Naive thymus-derived CD8-positive, alpha-beta T cell (primary cell): ENCODE results near the gene GNB2. TPM values are rescaled to one million over a fixed set of nuclear protein-coding genes. Genes with fewer than 3 reads are reported as not detected.
A peak's percentile ranks its signal among the peaks of the same experiment; 100 is the strongest.

ENCODE experiments used
- ATAC-seq, 2 donors: fragments of 150-1000 bp; cut with Tn5 transposase in 1 of 2; sonication (Bioruptor Pico), chemical (Tn5 transposase) in 1 of 2; 1 replicate in 1 of 2; 2 replicates in 1 of 2; pipeline ENCODE4 v1.10.0; 2021; ENCODE audit warnings: mild to moderate bottlenecking in 2 of 2, moderate library complexity in 2 of 2
- POLR2A ChIA-PET: fragments of 350-600 bp; sonication (Branson Sonifier 250); formaldehyde crosslinking; loops from one replicate; lab custom pipeline; 2021; ENCODE audit warnings: antibody characterized with exemption; lab: Charles Lee
- DNase-seq, 10 donors: peaks; one replicate each; pipeline versions ENCODE4 v3.0.0 to v3.0.0-alpha.2; 2020 to 2022
- H3K27ac Mint-ChIP-seq, 10 donors: one replicate each; pipeline ENCODE4 v1.8.0; 2020 to 2022; ENCODE audit warnings: mild to moderate bottlenecking in 10 of 10, mixed read lengths in 10 of 10, moderate library complexity in 4 of 10, inconsistent platforms in 1 of 10
- H3K27me3 Mint-ChIP-seq, 5 donors: one replicate each; pipeline ENCODE4 v1.8.0; 2021 to 2022; ENCODE audit warnings: mixed read lengths in 5 of 5
- H3K36me3 Mint-ChIP-seq, 3 donors: one replicate each; pipeline ENCODE4 v1.8.0; 2020 to 2022; ENCODE audit warnings: mixed read lengths in 3 of 3, mild to moderate bottlenecking in 2 of 3, inconsistent platforms in 1 of 3
- H3K4me1 Mint-ChIP-seq, 4 donors: one replicate each; pipeline ENCODE4 v1.8.0; 2021 to 2022; ENCODE audit warnings: mixed read lengths in 4 of 4
- H3K4me3 Mint-ChIP-seq, 10 donors: one replicate each; pipeline ENCODE4 v1.8.0; 2020 to 2022; ENCODE audit warnings: mild to moderate bottlenecking in 10 of 10, mixed read lengths in 10 of 10, moderate library complexity in 6 of 10, inconsistent platforms in 1 of 10
- H3K9me3 Mint-ChIP-seq, 9 donors: one replicate each; pipeline ENCODE4 v1.8.0; 2020 to 2022; ENCODE audit warnings: mixed read lengths in 9 of 9, mild to moderate bottlenecking in 3 of 9, inconsistent platforms in 1 of 9, moderate library complexity in 1 of 9
- polyA plus RNA-seq, 3 donors: library from polyadenylated mRNA; unstranded; fragments of 300-500 nt; fragmentation: Illumina TruSeq; gene quantifications; one replicate each; pipeline ENCODE4 v1.2.3, GENCODE V29; 2021
- total RNA-seq, 8 experiments: library from RNA in 2 of 8; stranded (reverse) in 2 of 8; gene quantifications; one replicate each; pipeline ENCODE4 v1.2.3 and lab custom pipeline; 2021 to 2026

GNB2 gene
- total and polyA plus RNA-seq, 5 experiments from 2014 or later, result 34.8 to 118 (median 42.4) TPM

DNA sequence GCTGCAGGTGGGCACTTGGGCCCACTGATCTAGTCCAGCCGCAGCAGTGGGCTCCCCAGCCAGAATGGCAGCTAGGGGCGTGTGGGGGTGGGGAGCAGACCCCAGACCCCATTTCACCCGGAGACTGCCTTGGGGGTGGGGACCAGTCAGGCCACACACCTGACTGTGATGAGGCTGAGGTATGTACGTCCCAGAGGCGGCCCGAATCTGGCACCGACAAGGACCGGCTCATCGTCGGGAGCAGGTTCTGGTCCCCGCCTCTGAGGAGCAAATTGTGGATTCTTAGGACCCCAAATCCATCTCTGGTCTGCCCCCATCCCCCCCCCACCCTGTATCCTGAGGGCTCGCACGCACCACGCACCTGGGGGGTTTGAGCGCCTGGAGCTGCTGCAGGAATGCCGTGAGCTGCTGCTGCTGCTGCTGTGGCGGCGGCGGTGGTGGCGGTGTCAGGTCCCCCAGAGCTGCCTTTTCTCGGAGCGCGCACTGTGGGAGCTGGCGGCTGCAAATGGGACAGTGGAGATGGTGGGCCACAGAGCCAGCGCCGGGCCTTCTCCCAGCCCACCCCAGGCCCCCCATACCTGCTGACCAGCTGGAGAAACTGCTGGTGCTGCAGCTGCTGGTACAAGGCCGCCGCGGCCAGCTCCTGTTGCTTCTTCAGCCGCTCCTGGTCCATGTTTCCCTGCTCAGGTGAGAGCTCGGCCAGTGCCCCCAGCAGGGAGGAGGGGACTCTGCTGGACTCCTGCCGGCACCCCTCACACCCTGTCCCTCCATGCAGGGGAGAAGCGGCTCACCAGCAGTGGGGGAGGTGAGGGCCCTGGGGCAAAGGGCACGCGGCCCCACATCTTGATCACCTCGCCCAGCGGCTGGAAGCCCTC is 10.4 kb downstream of the GNB2 start:
- DNase-seq (no peak), ATAC-seq (no peak)
- no peaks in the 10 kb centered on the region for H3K27me3 Mint-ChIP-seq
- no peaks in the 10 kb centered on the region for H3K9me3 Mint-ChIP-seq
- no peak overlapping the region for H3K4me3 Mint-ChIP-seq
- peaks cover 0 to 50% (median 2%) of the 10 kb centered on the region in 3 donors for H3K36me3 Mint-ChIP-seq
- H3K4me1 Mint-ChIP-seq, result peaks cover 14 to 42% (median 34%) of the 10 kb centered on the region in 4 donors
- H3K27ac Mint-ChIP-seq, result peak overlapping the region in 1 of 10 donors; percentile 68
- POLR2A ChIA-PET, result interaction anchor here (0.6 to 11.9 kb wide), 4 partner anchors 7 to 113 kb away, joined by 3 to 170 read pairs (median 4); partner anchors contain the start of gene GIGYF1

DNA sequence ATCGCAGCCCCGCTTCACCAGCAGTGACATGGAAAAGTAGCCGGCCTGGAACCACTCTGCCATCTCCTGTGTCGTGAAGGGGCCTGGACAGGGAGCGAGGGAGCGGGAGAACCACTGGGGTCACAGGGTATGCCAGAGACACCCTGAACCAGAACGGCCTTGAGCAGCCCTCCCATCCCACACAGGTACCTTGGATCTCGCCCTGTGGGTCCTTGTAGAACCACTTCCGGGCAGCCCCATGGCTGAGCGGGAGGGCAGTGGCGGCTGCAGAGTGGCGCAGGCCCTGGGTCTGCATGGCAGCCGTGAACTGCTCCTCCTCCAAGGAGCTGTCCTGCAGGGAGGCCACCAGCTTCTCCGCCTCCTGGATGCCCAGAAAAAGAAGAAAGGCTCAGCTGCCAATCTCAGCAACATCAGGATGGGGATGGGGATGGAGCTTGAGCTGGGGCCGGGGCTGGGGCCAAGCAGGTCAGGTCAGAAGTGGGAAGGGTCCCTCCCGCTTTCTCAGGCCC is 11.0 kb downstream of the GNB2 start:
- peaks cover 0 to 48% (median 2%) of the 10 kb centered on the region in 3 donors for H3K36me3 Mint-ChIP-seq
- POLR2A ChIA-PET, result interaction anchor here (11.9 to 12.7 kb wide), 2 partner anchors 5 to 6 kb away, joined by 170 read pairs; partner anchors contain the start of gene GIGYF1
- no peak overlapping the region for H3K4me3 Mint-ChIP-seq
- no peak overlapping the region for H3K27ac Mint-ChIP-seq
- peaks cover 18 to 43% (median 35%) of the 10 kb centered on the region in 4 donors for H3K4me1 Mint-ChIP-seq
- H3K27me3 Mint-ChIP-seq, result no peaks in the 10 kb centered on the region
- no peak for DNase-seq
- H3K9me3 Mint-ChIP-seq, result no peaks in the 10 kb centered on the region
- ATAC-seq, result no peak

DNA sequence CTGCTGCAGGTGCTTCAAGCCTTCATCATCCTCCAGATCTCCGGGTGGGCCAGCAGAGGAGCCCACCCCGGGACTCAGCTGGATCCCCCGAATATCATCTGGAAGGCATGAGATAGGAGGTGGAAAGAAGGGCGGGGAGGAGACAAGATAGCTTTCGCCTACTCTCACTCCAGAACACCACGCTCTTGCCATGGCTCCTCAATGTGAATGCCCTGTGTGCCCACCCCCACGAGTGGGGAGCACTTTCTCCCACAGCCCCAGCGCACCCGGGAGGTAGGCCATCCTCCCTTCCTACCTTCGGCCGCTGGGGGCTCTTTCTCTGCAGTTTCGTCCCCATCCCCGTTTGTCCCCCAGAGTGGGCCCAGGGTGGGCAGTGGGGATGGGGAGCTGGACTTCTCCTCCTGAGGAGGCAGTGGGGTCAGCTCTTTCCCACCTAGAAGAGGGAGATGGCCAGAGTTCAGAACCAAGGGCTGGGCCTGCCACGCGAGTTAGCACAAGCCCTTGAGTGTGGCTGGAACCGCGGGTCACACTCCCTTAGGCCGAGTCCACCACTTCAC is 11.6 kb downstream of the GNB2 start:
- H3K9me3 Mint-ChIP-seq, result no peaks in the 10 kb centered on the region
- H3K4me3 Mint-ChIP-seq, result no peak overlapping the region
- no peak overlapping the region for H3K27ac Mint-ChIP-seq
- H3K36me3 Mint-ChIP-seq, result peaks cover 0 to 44% (median 2%) of the 10 kb centered on the region in 3 donors
- no peak for DNase-seq
- POLR2A ChIA-PET, result interaction anchor here (11.9 to 12.7 kb wide), 2 partner anchors 5 to 6 kb away, joined by 170 read pairs; partner anchors contain the start of gene GIGYF1
- no peaks in the 10 kb centered on the region for H3K27me3 Mint-ChIP-seq
- H3K4me1 Mint-ChIP-seq, result peaks cover 17 to 41% (median 35%) of the 10 kb centered on the region in 4 donors
- ATAC-seq, result no peak

DNA sequence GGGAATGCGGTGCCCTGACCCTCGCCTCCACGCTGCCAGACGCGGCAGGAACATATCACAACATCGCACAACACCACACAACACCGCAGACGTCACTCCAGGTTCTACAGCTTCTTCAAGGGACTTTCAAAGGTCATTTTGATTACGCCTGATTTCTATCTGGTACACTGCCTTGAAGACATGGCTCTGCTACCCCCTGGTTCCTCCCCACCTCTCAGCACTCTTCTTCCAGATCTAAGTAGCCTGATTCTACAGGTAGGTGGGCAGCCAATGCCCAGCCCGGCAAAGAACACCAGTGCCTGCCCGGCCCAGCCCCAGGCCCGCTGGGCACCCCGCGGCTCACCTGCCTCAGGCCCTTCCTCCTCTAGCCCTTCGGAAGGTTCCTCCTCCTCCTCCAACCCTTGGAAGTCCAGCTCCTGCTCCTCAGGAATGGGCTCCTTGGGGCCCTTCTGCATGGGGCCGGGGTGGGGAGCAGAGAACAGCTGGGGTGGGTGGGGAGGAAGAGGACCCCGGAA is 12.1 kb downstream of the GNB2 start:
- H3K9me3 Mint-ChIP-seq, result no peaks in the 10 kb centered on the region
- ATAC-seq (no peak), DNase-seq (no peak)
- peaks cover 0 to 41% (median 2%) of the 10 kb centered on the region in 3 donors for H3K36me3 Mint-ChIP-seq
- peaks cover 13 to 35% (median 31%) of the 10 kb centered on the region in 4 donors for H3K4me1 Mint-ChIP-seq
- H3K27me3 Mint-ChIP-seq, result no peaks in the 10 kb centered on the region
- H3K27ac Mint-ChIP-seq, result peak overlapping the region in 1 of 10 donors; percentile 69
- POLR2A ChIA-PET, result interaction anchor here (1.0 to 12.7 kb wide), 3 partner anchors 5 to 20 kb away, joined by 4 to 170 read pairs (median 170); partner anchors contain the start of genes GIGYF1 and POP7
- H3K4me3 Mint-ChIP-seq, result no peak overlapping the region

DNA sequence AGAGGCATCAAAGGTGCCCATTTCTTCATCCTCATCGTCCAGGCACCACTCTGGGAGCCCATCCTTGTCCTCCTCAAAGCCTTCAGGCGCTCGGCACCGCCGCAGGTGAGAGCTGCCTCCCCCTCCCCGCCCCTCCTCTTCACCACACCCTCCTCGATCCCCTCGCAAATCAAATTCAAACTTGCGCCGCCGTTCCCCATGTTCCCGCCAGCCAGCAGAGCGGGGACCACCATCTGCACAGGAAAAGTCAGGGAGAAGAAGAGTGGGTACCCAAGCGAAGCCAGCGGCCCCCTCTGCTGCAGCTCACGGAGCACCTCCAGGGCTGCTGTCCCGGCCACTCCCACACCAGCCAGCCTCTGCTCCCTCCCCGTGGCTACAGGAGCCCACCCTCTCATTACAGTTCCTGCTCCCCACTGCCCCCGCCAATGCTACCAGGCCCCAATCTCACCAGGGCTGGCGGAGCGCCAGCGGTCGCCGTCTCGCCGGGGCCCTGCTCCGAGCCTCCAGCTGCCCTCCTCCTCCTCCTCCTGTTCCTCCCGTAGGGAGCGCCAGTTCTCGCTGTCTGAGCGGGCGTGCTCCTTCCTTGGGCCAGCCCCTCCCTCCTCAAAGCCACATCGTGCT is 12.8 kb downstream of the GNB2 start:
- Mint-ChIP-seq H3K36me3 (peaks cover 0 to 41% (median 2%) of the 10 kb centered on the region in 3 donors), H3K27ac (peak overlapping the region in 3 of 10 donors; percentile 15 to 69 (median 29)), H3K4me3 (no peak overlapping the region), H3K9me3 (no peaks in the 10 kb centered on the region), H3K27me3 (no peaks in the 10 kb centered on the region), H3K4me1 (peaks cover 13 to 34% (median 26%) of the 10 kb centered on the region in 4 donors)
- no peak for ATAC-seq
- POLR2A ChIA-PET, result interaction anchor here (1.0 to 12.7 kb wide), 2 partner anchors 7 to 19 kb away, joined by 4 to 170 read pairs; partner anchors contain the start of gene POP7
- DNase-seq, result no peak

DNA sequence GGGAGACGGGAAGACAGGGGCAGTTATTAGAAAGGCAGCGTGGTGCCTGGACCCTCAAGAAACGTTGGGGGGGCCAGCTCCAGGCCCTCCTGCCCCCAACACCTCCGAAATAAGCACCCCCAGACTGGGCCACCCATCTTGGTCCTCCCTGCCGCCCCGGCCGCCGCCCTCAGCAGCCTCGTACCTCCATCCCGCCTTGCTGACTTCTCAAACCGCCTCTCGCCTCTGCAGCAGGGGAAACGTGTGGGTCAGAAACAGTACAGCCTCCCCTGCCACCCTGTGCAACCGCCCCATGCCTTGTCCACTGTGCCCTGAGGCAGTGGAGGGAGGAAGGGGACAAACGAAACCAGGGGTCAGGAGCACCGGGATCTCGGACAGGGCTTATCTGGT is 13.3 kb downstream of the GNB2 start:
- ATAC-seq (no peak), DNase-seq (no peak)
- Mint-ChIP-seq H3K27ac (peak overlapping the region in 1 of 10 donors; percentile 87), H3K4me3 (no peak overlapping the region), H3K9me3 (no peaks in the 10 kb centered on the region), H3K36me3 (peaks cover 0 to 43% (median 2%) of the 10 kb centered on the region in 3 donors), H3K27me3 (no peaks in the 10 kb centered on the region), H3K4me1 (peaks cover 12 to 35% (median 25%) of the 10 kb centered on the region in 4 donors)
- POLR2A ChIA-PET, result interaction anchor here (1.0 to 12.7 kb wide), 2 partner anchors 7 to 19 kb away, joined by 4 to 170 read pairs; partner anchors contain the start of gene POP7

DNA sequence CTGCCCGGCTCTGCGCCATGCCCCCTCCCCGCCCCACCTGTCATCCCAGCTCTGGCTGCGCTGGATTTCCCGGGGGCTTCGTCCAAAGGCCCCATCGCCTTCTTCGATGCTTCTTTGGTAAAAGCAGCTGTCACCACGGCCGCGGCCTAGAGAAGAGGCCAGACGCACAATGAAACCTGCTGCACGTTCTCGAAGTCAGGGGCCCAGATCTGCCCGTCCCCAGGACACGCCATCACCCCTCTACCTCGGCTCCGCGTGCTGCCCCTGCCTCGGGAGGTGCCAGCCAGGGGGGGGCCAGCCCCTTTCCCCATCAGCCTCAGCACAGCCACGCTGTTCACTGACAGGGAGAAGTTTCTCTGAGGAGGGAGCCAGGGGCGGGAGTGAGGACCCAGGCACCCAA is 13.7 kb downstream of the GNB2 start:
- Mint-ChIP-seq H3K9me3 (no peaks in the 10 kb centered on the region), H3K27ac (peak overlapping the region in 1 of 10 donors; percentile 53), H3K36me3 (peaks cover 0 to 41% (median 2%) of the 10 kb centered on the region in 3 donors), H3K27me3 (no peaks in the 10 kb centered on the region), H3K4me3 (no peak overlapping the region), H3K4me1 (peaks cover 13 to 39% (median 29%) of the 10 kb centered on the region in 4 donors)
- DNase-seq (no peak), ATAC-seq (no peak)
- POLR2A ChIA-PET, result interaction anchor here (12.7 kb wide), 1 partner anchor 7 kb away, joined by 170 read pairs; no protein-coding TSS in a partner anchor

DNA sequence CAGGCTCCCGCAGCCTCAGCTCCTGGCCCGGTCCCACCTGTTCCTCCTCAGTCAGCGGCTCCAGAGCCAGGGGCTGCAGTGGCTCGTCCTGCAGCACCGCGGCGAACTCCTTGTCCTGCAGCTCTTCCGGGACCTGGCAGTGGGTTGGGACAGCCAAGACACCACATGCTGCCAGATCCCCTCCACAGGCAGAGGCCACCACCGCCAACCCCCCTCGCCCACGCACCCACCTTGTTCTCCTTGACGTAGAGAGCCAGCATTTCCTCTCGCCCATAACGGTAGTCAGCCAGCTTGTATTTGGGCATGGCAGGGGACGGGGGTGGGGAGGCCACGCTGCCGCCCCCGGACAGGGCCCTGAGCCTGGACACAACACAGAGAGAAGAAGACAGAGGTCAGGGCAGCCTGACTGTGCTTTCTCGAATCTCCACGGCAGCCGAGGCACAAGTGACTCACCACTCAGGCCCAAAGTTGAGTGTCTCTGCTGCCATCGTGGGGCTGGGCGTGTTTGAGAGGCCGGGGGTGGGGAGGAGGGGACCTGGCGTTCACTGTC is 14.3 kb downstream of the GNB2 start:
- POLR2A ChIA-PET, result interaction anchor here (0.6 to 12.7 kb wide), 2 partner anchors 8 to 204 kb away, joined by 3 to 170 read pairs; no protein-coding TSS in a partner anchor
- H3K9me3 Mint-ChIP-seq, result no peaks in the 10 kb centered on the region
- peaks cover 0 to 38% (median 2%) of the 10 kb centered on the region in 3 donors for H3K36me3 Mint-ChIP-seq
- H3K27ac Mint-ChIP-seq, result peak overlapping the region in 6 of 10 donors; percentile 33 to 70 (median 50)
- ATAC-seq (no peak), DNase-seq (no peak)
- peaks cover 18 to 45% (median 34%) of the 10 kb centered on the region in 4 donors for H3K4me1 Mint-ChIP-seq
- H3K4me3 Mint-ChIP-seq, result peak overlapping the region in 2 of 10 donors; percentile 18 to 45
- no peaks in the 10 kb centered on the region for H3K27me3 Mint-ChIP-seq

DNA sequence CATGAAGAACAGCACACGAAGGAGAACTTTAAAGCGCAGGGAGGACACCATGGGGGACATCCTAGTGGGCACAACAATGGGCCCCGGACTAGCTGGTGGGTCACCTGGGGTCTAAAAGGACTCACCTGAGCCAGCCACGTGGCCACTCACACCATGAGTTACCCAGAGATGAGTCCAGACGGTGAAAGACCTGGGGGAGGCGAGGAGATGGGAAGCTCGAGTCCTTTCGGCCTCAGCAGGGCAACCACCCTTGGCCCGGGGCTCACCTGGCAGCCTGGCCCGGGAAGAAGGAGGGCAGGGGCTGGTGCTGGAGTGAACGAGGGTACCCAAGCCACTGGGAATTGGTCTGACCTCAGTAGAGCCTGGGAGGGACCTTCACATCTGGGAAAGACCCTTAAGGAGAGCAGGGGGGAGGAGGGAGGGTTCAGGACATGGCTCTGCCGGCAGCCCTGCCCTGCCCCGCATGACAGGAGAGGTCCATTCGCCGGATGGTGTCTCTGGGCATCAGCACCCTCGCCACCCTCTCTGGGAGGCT is 14.9 kb downstream of the GNB2 start:
- Mint-ChIP-seq H3K4me1 (peaks cover 21 to 47% (median 39%) of the 10 kb centered on the region in 4 donors), H3K27ac (peak overlapping the region in 8 of 10 donors; percentile 31 to 75 (median 57)), H3K9me3 (no peaks in the 10 kb centered on the region), H3K27me3 (no peaks in the 10 kb centered on the region), H3K4me3 (peak overlapping the region in 1 of 10 donors; percentile 7), H3K36me3 (peaks cover 0 to 36% (median 5%) of the 10 kb centered on the region in 3 donors)
- ATAC-seq (no peak), DNase-seq (no peak)
- POLR2A ChIA-PET, result interaction anchor here (0.6 to 12.7 kb wide), 4 partner anchors 9 to 203 kb away, joined by 3 to 170 read pairs (median 4); partner anchors contain the start of gene MOSPD3

DNA sequence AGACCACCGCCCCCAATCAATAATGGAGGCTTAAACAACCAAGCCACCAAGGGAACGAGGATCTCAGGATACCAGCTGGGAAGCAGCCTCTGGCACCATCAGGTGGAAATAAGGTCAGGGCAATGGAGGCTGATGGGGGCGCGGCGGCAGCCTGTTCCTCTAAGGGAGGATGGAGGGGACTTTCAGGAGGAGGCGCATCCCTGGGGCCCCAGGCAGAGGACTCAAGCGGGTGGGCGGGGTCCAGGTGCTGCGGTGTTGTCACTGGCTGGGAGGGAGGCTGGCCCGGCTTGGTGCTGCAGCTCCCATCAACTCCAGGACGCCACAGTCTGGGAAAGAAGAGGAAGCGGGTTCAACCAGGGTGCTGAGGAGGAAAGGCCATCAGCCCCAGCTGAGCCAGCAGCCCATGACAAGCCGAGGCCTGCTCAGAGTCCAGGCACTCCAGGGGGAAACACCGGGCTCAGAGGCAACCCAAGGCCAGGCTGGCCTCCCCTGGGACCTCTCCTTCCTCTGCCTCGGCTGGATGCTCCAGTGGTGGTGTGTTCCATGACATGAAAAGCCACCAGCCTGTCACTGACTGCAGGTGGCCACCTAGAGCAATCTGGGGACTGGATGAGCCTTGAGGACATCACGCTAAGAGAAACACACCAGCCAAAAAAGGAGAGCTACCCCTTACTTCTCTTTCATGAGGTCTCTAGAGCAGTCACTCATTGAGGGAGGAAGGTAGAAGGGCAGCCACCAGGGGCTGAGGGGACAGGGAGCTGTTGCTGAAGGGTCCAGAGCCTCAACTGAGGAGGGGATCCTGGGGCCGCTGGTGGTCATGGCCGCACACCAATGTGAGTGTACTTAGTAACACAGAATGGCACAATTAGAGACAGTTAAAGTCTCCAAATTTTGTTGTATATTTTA is 15.9 kb downstream of the GNB2 start:
- H3K27me3 Mint-ChIP-seq, result no peaks in the 10 kb centered on the region
- no peak for DNase-seq
- peaks cover 0 to 33% (median 5%) of the 10 kb centered on the region in 3 donors for H3K36me3 Mint-ChIP-seq
- H3K4me3 Mint-ChIP-seq, result peak overlapping the region in 1 of 10 donors; percentile 67
- H3K4me1 Mint-ChIP-seq, result peaks cover 21 to 47% (median 40%) of the 10 kb centered on the region in 4 donors
- peak overlapping the region in 6 of 10 donors; percentile 28 to 75 (median 50) for H3K27ac Mint-ChIP-seq
- no peak for ATAC-seq
- H3K9me3 Mint-ChIP-seq, result no peaks in the 10 kb centered on the region
- POLR2A ChIA-PET, result interaction anchor here (1.1 to 12.7 kb wide), 5 partner anchors 10 to 106 kb away, joined by 3 to 170 read pairs (median 4); partner anchors contain the start of genes FBXO24, LRCH4 and MOSPD3
